ENCODE results near the gene D2HGDH.
"Not testable (repeated sequence)": the region's sequence is repeated elsewhere in the genome, so short reads cannot be mapped to it uniquely, and the experiment has no call there.

D2HGDH gene

DNA sequence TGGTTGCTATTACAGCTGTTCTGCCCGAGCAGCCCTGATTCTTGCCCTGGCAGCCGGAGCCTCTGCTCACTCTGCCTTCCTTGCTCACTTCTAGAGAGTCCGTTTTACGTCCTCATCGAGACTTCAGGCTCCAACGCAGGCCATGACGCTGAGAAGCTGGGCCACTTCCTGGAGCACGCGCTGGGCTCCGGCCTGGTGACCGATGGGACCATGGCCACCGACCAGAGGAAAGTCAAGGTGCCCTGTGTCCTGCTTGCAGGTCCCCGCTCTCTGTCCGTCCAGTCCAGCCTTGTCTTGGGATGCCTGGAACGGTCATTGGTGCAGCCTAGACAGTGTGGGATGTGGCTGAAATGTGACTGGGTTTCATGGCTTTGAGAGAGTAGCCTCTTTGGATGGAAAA lies 16.7 kb downstream of the D2HGDH start:
- DNase-seq = no peak

DNA sequence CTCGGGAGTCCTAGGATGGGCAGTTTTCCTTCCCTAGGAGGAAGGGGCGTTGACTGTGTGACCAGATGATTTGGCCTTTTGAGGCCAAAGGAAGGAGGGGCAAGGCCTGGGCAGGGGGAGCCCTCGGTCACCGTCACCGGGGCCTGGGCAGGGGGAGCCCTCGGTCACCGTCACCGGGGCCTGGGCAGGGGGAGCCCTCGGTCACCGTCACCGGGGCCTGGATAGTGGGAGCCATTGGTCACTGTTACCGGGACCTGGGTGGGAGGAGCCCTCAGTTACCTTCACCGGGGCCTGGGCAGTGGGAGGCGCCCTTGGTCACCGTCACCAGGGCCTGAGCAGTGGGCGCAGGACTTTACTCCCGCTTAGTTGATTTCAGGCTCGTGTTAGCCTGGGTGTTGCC lies 17.3 kb downstream of the D2HGDH start:
- no peak for DNase-seq

DNA sequence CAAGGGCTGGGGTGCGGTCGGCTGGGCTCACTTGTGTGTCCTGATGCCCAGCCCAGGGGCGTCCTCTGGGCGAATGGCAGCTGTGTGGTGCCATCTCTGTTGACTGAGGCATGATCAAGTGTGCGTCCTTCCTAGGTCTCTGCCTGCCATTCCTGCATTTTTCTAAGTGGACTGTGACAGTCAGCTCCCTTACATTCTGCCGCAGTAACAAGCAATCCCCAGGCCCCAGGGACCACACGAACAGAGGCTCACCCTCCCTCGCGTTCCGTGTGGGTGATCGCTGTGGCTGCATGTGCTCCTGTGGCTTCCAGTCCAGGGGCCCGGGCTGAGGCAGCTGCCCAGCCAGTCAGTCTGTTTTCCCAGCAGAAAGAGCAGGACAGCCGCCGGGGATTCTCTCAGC lies 17.8 kb downstream of the D2HGDH start:
- DNase-seq = no peak

DNA sequence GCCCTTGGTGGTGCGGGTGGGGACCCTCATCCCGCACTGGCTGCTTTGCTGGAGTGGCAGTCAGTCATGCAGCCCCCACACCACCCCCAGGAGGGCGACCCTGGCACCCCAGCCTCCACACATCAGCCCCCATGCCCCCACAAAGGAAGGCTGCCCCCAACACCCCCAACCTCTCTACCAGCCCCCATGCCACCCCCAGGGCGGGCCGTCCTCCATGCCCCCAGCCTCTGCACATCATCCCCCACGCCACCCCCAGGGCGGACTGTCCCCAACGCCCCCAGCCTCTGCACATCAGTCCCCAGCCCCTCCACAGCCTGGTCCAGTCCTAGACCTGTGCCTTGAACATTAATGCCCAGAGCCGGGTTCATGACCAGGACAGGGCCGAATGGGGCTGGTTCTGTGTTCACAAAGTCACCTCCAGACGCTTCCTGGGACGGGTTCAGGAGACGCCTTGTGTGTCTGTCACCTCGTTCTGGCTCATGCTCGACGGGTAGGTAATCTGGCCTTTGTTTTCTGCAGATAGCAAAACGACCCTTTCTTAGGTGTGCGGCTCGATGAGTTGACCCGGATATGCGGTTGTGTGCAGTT lies 18.4 kb downstream of the D2HGDH start:
- DNase-seq = no peak

DNA sequence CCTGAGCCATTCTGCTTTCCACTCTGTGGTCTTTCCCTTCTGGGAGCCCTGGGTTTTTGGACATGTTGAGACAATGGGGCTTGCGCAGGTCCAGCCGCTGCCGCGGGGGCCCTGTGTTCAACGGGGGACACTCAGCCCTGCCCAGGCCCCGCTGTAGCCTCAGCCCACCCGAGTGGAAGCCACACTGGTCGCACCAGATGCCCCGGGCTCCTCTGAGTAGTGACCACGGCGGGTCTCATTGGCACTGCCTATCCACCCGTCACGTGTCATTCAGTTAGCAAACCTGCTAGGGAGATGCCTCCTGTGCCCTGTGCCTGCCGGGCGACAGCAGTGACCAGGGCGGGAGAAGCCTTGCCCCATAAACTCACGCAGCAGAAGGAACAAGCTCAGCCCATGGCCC lies 19.1 kb downstream of the D2HGDH start:
- no peak for DNase-seq

DNA sequence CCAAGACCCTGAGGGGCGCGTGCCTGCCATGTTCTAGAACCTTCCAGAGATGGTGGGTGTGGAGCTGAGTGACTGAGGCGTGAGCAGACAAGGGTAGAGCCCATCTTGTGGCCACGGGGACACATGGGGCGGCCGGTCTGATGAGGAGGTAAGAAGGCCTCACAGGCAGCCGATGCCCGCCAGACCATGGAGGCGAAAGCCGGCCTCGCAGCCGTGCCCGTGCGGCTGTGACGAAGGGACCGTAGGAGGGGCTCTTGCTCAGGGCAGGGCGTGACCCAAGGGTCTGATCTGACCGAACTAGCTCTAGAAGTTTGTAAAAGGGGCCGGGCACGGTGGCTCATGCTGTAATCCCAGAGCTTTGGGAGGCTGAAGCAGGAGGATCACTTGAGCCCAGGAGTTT lies 19.6 kb downstream of the D2HGDH start:
- DNase-seq = no peak

DNA sequence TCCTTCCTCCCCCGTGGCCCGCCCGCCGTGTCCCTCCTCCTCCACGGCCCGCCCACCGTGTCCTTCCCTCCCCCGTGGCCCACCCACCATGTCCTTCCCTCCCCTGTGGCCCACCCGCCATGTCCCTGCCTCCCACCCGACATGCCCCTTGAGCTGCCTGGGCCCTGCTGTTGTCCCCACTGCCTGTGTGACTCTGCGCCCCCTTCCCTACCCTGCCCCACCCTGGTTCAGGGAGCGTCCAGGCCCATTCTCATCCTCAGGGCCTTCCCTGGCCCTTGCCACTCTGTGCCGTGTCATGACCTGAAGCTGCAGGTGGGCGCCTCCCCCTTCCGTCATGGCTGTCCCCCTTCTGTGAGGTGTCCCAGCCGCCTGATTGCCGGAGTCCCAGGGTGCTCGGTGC lies 20.7 kb downstream of the D2HGDH start:
- DNase-seq = no peak

DNA sequence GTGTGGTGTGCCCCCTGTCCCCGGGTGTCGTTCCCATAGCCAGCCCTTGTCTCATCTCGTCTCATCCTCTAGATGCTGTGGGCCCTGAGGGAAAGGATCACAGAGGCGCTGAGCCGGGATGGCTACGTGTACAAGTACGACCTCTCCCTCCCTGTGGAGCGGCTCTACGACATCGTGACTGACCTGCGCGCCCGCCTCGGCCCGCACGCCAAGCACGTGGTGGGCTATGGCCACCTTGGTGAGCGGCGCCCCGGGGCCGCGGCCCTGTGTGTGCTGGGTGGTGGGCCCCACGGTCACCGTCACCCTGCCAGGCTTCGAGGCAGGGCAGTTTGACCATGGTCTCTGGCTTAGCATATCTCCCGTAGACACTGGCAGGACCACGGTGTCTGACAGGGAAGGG lies 21.3 kb downstream of the D2HGDH start:
- DNase-seq = no peak

DNA sequence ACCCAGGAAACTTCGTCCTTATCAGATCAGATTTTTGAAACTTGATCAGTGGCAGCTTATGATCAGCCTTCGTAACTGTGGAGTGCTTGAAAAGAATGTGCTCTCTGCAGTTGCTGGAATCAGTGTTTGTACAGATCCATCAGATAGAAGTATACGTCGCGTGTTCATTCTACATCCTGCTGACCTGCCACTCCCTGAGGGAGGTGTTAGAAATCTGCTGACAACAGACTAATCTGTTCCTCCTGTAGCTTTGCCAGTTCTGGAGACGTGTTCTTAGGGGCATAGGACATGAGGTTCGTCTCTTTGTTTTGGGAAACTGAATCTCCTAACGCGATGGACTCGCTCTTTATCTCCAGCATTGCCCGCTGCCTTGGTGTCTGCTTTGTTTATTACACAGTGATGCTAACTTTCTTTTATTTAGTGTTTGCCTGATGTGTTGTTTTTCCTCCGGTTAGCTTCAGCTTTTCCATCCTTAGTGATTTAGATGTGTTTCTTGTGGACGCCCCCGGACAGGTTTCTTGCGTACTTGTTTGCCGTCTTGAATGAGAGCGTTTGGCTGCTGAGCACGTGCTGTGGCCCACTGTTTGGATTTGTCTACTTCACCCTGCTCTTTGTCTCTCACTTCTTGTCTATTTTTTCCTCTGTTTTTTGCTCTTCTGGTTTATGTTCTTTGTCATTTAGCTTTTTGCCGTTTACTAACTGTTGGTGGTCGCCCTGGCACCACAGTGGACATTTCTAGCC lies 24.8 kb downstream of the D2HGDH start:
- no peak for DNase-seq

DNA sequence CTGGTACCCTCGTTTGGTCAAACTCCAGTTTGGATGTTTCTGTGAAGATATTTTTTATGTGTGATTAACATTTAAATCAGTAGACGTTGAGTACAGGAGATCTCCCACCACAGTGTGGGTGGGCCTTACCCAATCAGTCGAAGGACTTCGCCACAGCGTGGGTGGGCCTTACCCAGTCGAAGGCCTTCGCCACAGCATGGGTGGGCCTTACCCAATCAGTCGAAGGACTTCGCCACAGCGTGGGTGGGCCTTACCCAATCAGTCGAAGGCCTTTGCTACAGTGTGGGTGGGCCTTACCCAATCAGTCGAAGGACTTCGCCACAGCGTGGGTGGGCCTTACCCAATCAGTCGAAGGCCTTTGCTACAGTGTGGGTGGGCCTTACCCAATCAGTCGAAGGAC lies 25.5 kb downstream of the D2HGDH start:
- not testable (repeated sequence) for DNase-seq

DNA sequence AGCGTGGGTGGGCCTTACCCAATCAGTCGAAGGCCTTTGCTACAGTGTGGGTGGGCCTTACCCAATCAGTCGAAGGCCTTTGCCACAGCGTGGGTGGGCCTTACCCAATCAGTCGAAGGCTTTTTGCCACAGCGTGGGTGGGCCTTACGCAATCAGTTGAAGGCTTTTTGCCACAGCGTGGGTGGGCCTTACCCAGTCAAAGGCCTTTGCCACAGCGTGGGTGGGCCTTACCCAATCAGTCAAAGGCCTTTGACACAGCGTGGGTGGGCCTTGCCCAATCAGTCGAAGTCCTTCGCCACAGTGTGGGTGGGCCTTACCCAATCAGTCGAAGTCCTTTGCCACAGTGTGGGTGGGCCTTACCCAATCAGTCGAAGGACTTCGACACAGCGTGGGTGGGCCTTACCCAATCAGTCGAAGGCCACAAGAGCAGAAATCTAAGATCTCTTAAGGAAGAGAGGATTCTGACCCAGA lies 25.9 kb downstream of the D2HGDH start:
- no peak for DNase-seq

DNA sequence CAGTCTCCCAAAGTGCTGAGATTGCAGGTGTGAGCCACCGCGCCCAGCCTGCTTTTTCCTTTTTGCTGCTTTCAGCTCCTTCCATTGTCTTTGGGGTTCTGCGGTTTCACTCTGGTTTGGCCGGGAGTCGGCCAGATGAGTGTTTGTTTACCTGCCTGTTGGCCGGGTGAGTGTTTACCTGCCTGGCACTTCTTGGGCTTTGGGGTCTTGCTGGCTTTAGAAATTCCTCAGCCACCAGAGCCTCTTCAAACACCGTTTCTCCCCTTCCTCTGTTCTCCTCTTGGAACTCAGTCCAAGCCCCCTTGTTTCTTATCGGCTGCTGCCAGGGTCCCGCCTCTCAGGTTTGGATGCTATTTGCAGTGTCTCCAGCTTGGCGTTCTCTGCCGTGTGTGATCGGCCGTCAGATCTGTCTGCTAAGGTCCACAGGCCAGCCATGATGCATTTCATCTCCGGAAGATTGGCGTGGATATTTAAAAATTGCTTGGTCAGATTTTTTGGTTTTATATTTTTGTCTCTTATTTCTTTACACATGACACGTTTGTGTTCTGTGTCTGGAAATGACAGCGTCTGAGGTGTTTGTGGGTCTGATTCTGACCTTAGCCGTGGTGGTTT lies 28.0 kb downstream of the D2HGDH start:
- DNase-seq = no peak

DNA sequence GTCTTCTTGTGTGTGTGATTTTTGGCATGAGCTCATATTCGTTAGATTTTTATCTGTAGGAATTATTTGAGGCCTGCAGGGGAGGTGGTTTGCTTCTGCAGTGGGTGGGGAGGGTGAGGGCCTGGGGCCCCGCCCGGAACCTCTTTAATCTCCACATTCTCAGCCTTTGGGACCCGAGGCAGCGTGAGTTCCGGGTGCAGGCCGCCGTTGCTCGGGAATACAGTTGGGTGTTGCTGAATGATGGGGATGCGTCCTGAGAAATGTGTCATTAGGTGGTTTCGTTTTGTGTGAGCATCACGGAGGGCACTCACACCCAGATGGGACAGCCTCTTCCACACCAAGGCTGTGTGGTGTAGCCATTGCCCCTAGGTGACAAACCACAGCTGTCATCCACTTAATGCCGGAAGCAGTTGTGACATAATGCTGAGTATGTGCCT lies 28.5 kb downstream of the D2HGDH start:
- no peak for DNase-seq

DNA sequence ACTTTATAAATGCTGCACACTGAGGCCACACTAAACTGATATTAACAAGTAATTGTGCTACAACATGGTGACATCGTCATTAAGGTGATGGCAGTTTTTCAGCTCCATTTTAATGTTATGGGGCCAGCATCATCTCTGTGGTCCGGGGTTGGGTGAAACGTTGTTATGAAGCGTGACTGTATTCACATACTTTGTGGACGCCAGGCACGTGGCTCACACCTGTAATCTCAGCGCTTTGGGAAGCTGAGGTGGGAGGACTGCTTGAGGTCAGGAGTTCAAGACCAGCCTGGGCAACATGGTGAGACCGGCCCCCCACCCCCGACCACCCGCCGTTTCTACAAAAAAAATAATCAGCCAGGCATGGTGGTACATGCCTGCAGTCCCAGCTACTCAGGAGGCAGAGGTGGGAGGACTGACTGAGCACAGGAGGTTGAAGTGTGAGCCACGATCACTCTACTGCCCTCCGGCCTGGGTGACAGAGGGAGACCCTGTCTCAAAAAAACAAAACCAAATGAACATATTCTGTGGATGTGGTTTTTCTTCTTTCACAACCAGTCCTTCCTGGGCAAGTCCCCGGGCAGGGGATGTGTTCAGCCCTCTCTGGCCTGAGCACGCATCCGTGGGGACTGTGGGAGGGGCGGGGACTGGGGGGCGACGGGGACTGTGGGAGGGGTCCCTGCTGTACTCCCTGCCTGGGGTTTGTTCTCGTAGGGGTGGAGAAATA lies 29.3 kb downstream of the D2HGDH start:
- no peak for DNase-seq

DNA sequence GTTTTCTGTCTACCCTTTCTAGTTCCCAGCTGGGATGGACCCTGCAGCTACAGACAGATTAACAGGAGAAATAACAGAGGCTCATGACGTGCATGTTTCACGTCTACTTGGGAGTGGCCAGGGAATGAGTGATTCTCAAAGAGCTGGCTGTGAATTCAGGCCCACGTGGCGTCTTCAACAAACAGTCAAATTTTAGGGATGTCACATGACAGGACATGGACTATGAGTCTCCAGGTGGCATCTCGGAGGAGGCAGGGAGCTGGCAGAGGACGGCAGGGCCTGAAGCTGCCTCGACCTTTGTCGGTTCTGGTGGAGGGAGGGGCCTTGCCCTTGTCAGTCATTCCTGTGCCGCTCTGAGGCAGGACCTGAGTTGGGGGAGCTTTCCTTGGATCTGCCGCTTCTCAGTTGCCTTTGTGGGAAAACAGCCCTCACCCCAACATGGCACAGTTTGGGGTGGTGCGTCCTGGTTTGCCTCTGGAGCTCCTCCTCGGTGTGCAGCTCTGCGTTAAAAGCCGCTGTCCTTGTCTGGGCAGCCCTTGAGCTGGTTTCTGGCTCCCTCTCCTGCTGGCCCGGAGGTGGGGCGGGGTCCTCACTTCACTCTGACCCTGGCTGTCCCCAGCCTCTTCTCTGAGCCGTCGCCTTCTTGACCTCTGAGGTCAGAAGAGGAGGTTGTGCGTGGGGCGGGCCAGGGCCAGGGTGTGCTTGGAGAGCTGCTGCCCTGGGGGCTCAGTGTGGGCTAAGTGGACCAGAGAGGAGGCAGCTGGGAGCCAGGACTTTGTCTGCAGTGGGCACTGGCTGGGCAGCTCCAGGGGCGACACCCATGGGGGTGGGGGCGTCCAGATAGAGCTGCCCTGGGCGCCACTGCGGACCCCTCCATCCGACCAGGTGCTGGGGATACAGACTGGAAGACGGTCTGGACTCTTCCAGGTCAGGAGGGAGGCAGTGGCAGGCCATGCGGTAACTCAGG lies 30.1 kb downstream of the D2HGDH start:
- DNase-seq = no peak

DNA sequence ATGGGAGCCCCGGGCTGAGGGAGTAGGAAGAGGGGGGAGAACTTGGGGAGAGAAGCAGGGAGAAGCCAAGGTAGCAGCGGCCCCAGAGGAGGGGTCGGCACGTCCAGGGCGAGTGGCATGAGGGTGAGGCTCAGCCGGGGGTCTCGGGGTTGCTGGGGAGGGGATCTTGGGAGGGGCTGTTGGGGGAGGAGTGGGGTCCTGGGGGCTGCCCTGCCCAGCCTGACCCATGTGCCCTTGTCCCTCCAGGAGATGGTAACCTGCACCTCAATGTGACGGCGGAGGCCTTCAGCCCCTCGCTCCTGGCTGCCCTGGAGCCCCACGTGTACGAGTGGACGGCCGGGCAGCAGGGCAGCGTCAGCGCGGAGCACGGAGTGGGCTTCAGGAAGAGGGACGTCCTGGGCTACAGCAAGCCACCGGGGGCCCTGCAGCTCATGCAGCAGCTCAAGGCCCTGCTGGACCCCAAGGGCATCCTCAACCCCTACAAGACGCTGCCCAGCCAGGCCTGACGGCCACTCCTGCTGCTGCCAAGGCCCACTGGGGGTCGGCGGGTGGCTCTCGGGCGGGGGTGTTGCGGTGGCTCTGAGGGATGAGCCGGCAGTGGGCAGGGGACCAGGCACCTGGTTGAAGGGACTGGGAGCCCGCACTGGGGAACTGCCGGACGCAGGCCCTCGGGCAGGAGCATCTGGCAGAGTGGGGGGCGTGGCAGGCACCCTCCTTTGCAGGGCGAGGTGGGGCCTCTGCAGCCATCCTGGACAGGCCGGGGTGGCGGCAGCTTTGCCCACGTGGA lies 33.2 kb downstream of the D2HGDH start:
- no peak for DNase-seq

DNA sequence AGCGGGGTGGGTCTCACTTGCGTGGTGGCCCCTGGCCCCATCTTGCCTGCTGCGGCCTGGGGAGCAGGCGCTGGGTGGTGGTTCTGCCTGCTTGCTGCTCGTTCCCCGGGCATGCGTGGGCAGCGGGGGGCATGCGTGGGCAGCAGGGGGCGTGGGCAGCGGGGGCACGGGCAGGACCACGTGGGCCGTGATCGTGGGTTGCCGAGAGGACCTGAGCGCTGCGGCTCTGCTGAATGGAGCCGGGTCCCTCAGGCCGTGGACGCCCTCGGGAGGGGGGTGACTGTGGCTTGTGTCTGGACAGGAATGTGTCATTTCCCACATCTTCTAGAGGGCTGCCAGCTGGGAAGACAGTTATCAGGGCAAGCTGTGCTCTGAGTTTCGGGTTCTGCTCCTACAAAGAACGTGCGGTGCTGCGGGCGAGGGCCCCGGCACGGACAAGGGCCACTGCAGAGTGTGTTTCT lies 33.9 kb downstream of the D2HGDH start:
- no peak for DNase-seq

DNA sequence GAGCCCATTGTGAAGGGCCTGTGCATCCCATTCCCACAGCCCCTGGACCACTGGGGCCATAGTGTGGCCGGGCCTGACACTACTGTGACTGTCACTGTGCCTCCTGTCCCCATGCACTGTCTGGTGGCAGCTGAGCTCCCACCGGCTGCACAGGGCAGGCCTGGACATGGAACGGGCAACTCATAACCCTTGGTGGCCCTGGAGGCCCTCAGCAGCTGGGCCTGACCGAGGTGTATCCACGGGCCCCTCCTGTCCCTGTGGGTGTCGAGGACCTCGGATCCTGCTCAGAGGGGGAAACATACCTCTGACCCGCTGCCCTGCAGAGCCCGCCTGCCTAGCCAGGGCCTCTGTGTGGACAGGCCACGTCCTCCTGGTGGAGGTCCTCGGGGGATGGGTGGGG lies 34.4 kb downstream of the D2HGDH start:
- no peak for DNase-seq

DNA sequence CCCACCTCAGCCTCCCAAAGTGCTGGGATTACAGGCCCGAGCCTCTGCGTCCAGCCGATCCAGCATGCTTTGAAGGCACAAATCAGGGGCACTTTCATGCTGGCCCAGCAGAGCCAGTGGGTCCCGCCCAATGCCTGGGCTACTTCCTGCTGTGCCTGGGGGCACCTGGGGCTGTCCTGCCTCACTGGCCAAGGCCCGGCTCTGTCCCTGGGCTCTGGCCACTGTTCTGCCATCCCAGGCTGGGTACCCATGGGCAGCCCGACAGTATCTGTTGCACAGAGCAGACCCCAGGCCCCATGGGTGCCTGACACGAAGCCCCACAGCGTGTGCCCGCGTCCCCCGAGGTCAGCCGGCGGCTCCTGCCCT lies 35.4 kb downstream of the D2HGDH start:
- DNase-seq = no peak

DNA sequence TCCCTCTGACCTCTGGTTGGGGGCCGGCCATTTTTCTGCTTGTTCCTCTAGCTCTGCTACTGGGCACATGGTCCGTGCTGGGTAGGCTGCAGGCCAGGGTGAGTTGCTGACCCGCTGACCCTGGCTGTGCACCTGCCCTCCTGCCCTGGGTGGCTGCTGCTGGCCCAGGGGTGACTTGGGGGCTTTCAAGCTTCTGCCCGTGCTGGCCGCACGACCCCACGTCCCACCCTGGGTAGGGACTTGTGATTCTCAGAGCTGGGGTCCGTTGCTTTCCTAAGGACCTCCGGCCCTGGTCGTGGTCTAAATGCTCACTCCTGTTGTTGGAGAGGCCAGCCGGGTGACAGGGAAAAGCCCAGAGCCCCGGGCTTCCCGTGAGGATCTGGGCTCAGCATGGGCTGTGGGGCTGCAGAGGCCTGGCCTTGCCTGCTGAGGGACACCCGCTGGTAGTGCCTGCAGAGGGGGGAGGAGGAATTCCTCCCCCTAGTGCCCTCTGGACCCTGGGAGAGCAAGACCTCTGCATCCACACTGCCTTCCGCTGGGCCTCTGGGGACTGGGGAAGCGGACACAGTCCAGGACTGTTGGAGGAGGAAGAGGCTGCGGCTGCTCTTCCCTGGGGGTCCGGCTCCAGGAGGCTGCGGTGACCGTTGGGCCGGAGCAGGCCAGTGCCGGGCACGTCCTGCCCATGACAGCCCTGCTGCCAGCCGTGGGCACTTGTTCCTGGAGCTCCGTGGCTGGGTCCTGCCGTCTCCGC lies 35.9 kb downstream of the D2HGDH start:
- no peak for DNase-seq

DNA sequence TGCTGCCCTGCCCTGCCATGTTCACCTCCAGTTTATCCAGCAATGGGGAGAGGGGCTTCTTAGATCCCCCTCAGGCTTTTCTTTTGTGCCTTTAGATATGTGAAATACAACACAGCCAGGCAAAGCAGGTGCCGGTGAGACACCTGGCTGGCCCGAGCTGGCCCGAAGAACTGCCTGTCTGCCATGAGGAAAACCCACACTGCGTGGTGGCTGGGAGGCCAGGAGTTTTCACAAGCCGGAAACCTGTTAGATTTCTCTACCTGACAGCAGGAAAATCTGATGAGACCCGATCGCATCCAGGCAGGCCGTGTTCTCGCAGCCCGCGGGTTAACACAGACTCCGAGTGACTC lies 36.5 kb downstream of the D2HGDH start:
- no peak for DNase-seq

All from NCI-H1694 treated with DMSO at 0.1 percent for 48 hours (cell line).